ENCODE data around the gene ADGRF1.

- no peak for TF ChIP-seq POLR2A (IDR thresholded peaks at IDR 0.05)
- TF ChIP-seq, protein P1, sequence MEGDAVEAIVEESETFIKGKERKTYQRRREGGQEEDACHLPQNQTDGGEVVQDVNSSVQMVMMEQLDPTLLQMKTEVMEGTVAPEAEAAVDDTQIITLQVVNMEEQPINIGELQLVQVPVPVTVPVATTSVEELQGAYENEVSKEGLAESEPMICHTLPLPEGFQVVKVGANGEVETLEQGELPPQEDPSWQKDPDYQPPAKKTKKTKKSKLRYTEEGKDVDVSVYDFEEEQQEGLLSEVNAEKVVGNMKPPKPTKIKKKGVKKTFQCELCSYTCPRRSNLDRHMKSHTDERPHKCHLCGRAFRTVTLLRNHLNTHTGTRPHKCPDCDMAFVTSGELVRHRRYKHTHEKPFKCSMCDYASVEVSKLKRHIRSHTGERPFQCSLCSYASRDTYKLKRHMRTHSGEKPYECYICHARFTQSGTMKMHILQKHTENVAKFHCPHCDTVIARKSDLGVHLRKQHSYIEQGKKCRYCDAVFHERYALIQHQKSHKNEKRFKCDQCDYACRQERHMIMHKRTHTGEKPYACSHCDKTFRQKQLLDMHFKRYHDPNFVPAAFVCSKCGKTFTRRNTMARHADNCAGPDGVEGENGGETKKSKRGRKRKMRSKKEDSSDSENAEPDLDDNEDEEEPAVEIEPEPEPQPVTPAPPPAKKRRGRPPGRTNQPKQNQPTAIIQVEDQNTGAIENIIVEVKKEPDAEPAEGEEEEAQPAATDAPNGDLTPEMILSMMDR (IDR thresholded peaks at IDR 0.05) = no peak
Measured at GRCh38 chr6:46949632-46950280, 92.4 kb downstream of the ADGRF1 start.

Data from prostate gland (tissue), 2 donors.